HepG2 (cell line): ENCODE measurements around the gene CHRNB2. TPM values are rescaled to one million over a fixed set of nuclear protein-coding genes. Genes with fewer than 3 reads are reported as not detected.

ENCODE experiments used
- ASH2L ChIP-seq: fragments of 300-600, 200-600 bp; sonication (generic); IDR thresholded peaks from 2 replicates; pipeline ENCODE4 v1.7.0; 2017; ENCODE audit warnings: low read depth, mild to moderate bottlenecking, moderate library complexity, mixed read lengths, low read length; ENCODE audit not compliant: insufficient read length
- FLYWCH1 ChIP-seq: sonication (generic); formaldehyde crosslinking; IDR thresholded peaks from 2 replicates; pipeline ENCODE4 v1.8.1; 2023; ENCODE audit warnings: mild to moderate bottlenecking, missing genetic modification reagents
- MIER2 ChIP-seq: IDR thresholded peaks from 2 replicates; pipeline ENCODE4 v1.6.1; 2016; ENCODE audit warnings: missing biosample characterization, missing genetic modification reagents
- NFIB ChIP-seq: sonication (generic); formaldehyde crosslinking; IDR thresholded peaks from 2 replicates; pipeline ENCODE4 v1.9.0; 2021; ENCODE audit warnings: missing genetic modification reagents, mild to moderate bottlenecking, borderline replicate concordance
- NKX3-1 ChIP-seq: sonication (generic); formaldehyde crosslinking; IDR thresholded peaks from 2 replicates; pipeline ENCODE4 v1.5.0; 2020; ENCODE audit warnings: missing genetic modification reagents
- RELA ChIP-seq: sonication (generic); formaldehyde crosslinking; IDR thresholded peaks from 2 replicates; pipeline ENCODE4 v1.4.0; 2020; ENCODE audit warnings: missing genetic modification reagents
- SIX4 ChIP-seq: sonication (generic); formaldehyde crosslinking; IDR thresholded peaks from 2 replicates; pipeline ENCODE4 v1.4.0; 2020; ENCODE audit warnings: missing genetic modification reagents
- TGIF2 ChIP-seq: IDR thresholded peaks from 2 replicates; pipeline ENCODE4 v1.6.1; 2016; ENCODE audit warnings: control low read depth, missing compliant biosample characterization
- ZNF124 ChIP-seq: sonication (generic); formaldehyde crosslinking; IDR thresholded peaks from 2 replicates; pipeline ENCODE4 v1.4.0; 2020; ENCODE audit warnings: missing genetic modification reagents
- ZNF232 ChIP-seq: sonication (generic); formaldehyde crosslinking; IDR thresholded peaks from 2 replicates; pipeline ENCODE4 v1.4.0; 2020; ENCODE audit warnings: missing genetic modification reagents, borderline replicate concordance
- ZNF260 ChIP-seq: sonication (generic); formaldehyde crosslinking; IDR thresholded peaks from 2 replicates; pipeline ENCODE4 v1.4.0; 2020; ENCODE audit warnings: missing genetic modification reagents, low read depth, mild to moderate bottlenecking, borderline replicate concordance
- ZNF263 ChIP-seq: sonication (generic); formaldehyde crosslinking; IDR thresholded peaks from 2 replicates; pipeline ENCODE4 v1.4.0; 2020; ENCODE audit warnings: missing genetic modification reagents
- ZNF317 ChIP-seq: sonication (generic); formaldehyde crosslinking; IDR thresholded peaks from 2 replicates; pipeline ENCODE4 v1.5.0; 2020; ENCODE audit warnings: mild to moderate bottlenecking, missing genetic modification reagents
- ZNF772 ChIP-seq: sonication (generic); formaldehyde crosslinking; IDR thresholded peaks from 2 replicates; pipeline ENCODE4 v1.5.0; 2020; ENCODE audit warnings: mild to moderate bottlenecking, missing genetic modification reagents
- polyA plus RNA-seq, 8 experiments: library from polyadenylated mRNA; depleted of rRNA in 3 of 8; stranded (reverse) in 7 of 8; unstranded in 1 of 8; fragments of >200 nt; fragmentation: Illumina TruSeq in 4 of 8; extraction: Trizol in 4 of 8; gene quantifications; 2 replicates each; pipeline versions ENCODE4 v1.2.1 to v1.2.3, GENCODE V29; 2011 to 2016; ENCODE audit warnings: low read depth in 4 of 8, missing spikeins in 1 of 8, mixed read lengths in 1 of 8; ENCODE audit not compliant: insufficient read depth in 1 of 8
- total RNA-seq, 5 experiments: library from RNA; depleted of rRNA; stranded (reverse); fragments of >200 nt; fragmentation: Illumina TruSeq; extraction: Trizol; gene quantifications; 2 replicates each; pipeline ENCODE4 v1.2.3, GENCODE V29; 2016; ENCODE audit warnings: low read depth in 1 of 5
- TF ChIP-seq, protein P1 (sequence below): sonication (generic); formaldehyde crosslinking; IDR thresholded peaks from 2 replicates; pipeline ENCODE4 v1.4.0; 2020; ENCODE audit warnings: missing genetic modification reagents
- TF ChIP-seq, protein P2 (sequence below): sonication (generic); formaldehyde crosslinking; IDR thresholded peaks from 2 replicates; pipeline ENCODE4 v1.4.0; 2020; ENCODE audit warnings: missing genetic modification reagents
- TF ChIP-seq, protein P3 (sequence below): sonication (generic); formaldehyde crosslinking; IDR thresholded peaks from 2 replicates; pipeline ENCODE4 v1.5.0; 2020; ENCODE audit warnings: mild to moderate bottlenecking, missing genetic modification reagents
- TF ChIP-seq, protein P4 (sequence below): sonication (generic); formaldehyde crosslinking; IDR thresholded peaks from 2 replicates; pipeline ENCODE4 v1.5.0; 2020; ENCODE audit warnings: missing genetic modification reagents

Gene CHRNB2
- total and polyA plus RNA-seq, 2 of the 13 experiments (the other 11 are each of a cell fraction or from before 2014, with no cell fraction given) = 0.03 to 0.07 TPM

DNA sequence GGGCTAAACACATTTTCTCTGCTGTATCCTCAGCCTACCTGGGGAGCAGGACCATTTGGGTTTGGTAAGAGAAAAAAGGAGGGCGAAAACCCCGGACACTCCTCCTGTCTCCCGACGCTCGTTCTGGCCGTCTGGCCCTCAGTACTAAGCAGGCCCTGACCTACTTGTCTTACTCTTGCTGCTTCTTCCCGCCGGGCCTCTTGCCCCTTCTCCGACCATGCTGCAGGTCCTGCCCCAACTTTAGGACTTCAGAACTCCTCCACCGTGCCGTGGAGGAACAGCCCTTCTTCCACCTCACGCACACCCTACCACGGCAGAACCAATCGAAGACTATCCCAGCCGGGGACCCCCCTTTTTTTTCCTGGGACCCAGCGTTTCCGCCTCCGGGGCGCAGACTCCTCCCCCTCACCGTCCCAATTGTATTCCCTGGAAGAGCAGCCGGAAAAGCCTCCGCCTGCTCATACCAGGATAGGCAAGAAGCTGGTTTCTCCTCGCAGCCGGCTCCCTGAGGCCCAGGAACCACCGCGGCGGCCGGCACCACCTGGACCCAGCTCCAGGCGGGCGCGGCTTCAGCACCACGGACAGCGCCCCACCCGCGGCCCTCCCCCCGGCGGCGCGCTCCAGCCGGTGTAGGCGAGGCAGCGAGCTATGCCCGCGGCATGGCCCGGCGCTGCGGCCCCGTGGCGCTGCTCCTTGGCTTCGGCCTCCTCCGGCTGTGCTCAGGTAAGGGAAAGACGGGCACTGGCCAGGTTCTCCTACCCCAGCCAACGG is at the start of gene CHRNB2 (continued):
- TF ChIP-seq, protein P1, sequence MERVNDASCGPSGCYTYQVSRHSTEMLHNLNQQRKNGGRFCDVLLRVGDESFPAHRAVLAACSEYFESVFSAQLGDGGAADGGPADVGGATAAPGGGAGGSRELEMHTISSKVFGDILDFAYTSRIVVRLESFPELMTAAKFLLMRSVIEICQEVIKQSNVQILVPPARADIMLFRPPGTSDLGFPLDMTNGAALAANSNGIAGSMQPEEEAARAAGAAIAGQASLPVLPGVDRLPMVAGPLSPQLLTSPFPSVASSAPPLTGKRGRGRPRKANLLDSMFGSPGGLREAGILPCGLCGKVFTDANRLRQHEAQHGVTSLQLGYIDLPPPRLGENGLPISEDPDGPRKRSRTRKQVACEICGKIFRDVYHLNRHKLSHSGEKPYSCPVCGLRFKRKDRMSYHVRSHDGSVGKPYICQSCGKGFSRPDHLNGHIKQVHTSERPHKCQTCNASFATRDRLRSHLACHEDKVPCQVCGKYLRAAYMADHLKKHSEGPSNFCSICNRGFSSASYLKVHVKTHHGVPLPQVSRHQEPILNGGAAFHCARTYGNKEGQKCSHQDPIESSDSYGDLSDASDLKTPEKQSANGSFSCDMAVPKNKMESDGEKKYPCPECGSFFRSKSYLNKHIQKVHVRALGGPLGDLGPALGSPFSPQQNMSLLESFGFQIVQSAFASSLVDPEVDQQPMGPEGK (CRISPR knock-in tag) = peak; percentile 81
- TF ChIP-seq ASH2L (no peak), NKX3-1 (CRISPR knock-in tag) (peak; percentile 96), SIX4 (CRISPR knock-in tag) (peak; percentile 77; the same call in 1 of the 2 replicates), TGIF2 (CRISPR knock-in tag) (peak; percentile 81; the same call in 1 of the 2 replicates), MIER2 (CRISPR knock-in tag) (peak; percentile 98), FLYWCH1 (CRISPR knock-in tag) (0 out of 2 replicates have a peak, but pooled peaks have one; percentile 73), ZNF260 (CRISPR knock-in tag) (no peak), NFIB (no peak), ZNF772 (peak; percentile 97; the same call in 1 of the 2 replicates), ZNF263 (peak; percentile 77), RELA (peak; percentile 81; the same call in 1 of the 2 replicates), ZNF317 (CRISPR knock-in tag) (no peak), ZNF232 (CRISPR knock-in tag) (peak; percentile 96; the same call in 1 of the 2 replicates), ZNF124 (CRISPR knock-in tag) (peak; percentile 95)
- TF ChIP-seq, protein P2, sequence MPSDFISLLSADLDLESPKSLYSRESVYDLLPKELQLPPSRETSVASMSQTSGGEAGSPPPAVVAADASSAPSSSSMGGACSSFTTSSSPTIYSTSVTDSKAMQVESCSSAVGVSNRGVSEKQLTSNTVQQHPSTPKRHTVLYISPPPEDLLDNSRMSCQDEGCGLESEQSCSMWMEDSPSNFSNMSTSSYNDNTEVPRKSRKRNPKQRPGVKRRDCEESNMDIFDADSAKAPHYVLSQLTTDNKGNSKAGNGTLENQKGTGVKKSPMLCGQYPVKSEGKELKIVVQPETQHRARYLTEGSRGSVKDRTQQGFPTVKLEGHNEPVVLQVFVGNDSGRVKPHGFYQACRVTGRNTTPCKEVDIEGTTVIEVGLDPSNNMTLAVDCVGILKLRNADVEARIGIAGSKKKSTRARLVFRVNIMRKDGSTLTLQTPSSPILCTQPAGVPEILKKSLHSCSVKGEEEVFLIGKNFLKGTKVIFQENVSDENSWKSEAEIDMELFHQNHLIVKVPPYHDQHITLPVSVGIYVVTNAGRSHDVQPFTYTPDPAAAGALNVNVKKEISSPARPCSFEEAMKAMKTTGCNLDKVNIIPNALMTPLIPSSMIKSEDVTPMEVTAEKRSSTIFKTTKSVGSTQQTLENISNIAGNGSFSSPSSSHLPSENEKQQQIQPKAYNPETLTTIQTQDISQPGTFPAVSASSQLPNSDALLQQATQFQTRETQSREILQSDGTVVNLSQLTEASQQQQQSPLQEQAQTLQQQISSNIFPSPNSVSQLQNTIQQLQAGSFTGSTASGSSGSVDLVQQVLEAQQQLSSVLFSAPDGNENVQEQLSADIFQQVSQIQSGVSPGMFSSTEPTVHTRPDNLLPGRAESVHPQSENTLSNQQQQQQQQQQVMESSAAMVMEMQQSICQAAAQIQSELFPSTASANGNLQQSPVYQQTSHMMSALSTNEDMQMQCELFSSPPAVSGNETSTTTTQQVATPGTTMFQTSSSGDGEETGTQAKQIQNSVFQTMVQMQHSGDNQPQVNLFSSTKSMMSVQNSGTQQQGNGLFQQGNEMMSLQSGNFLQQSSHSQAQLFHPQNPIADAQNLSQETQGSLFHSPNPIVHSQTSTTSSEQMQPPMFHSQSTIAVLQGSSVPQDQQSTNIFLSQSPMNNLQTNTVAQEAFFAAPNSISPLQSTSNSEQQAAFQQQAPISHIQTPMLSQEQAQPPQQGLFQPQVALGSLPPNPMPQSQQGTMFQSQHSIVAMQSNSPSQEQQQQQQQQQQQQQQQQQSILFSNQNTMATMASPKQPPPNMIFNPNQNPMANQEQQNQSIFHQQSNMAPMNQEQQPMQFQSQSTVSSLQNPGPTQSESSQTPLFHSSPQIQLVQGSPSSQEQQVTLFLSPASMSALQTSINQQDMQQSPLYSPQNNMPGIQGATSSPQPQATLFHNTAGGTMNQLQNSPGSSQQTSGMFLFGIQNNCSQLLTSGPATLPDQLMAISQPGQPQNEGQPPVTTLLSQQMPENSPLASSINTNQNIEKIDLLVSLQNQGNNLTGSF (CRISPR knock-in tag) = peak; percentile 96
- TF ChIP-seq, protein P3, sequence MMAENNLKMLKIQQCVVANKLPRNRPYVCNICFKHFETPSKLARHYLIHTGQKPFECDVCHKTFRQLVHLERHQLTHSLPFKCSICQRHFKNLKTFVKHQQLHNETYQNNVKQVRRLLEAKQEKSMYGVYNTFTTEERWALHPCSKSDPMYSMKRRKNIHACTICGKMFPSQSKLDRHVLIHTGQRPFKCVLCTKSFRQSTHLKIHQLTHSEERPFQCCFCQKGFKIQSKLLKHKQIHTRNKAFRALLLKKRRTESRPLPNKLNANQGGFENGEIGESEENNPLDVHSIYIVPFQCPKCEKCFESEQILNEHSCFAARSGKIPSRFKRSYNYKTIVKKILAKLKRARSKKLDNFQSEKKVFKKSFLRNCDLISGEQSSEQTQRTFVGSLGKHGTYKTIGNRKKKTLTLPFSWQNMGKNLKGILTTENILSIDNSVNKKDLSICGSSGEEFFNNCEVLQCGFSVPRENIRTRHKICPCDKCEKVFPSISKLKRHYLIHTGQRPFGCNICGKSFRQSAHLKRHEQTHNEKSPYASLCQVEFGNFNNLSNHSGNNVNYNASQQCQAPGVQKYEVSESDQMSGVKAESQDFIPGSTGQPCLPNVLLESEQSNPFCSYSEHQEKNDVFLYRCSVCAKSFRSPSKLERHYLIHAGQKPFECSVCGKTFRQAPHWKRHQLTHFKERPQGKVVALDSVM (CRISPR knock-in tag) = no peak
- TF ChIP-seq, protein P4, sequence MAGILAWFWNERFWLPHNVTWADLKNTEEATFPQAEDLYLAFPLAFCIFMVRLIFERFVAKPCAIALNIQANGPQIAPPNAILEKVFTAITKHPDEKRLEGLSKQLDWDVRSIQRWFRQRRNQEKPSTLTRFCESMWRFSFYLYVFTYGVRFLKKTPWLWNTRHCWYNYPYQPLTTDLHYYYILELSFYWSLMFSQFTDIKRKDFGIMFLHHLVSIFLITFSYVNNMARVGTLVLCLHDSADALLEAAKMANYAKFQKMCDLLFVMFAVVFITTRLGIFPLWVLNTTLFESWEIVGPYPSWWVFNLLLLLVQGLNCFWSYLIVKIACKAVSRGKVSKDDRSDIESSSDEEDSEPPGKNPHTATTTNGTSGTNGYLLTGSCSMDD (CRISPR knock-in tag) = no peak
